ENCODE results near the gene TSSK2. TPM values are rescaled to one million over a fixed set of nuclear protein-coding genes. Genes with fewer than 3 reads are reported as not detected.

The TSSK2 gene
- total and polyA plus RNA-seq, 2 experiments from 2014 or later: not detected

DNA sequence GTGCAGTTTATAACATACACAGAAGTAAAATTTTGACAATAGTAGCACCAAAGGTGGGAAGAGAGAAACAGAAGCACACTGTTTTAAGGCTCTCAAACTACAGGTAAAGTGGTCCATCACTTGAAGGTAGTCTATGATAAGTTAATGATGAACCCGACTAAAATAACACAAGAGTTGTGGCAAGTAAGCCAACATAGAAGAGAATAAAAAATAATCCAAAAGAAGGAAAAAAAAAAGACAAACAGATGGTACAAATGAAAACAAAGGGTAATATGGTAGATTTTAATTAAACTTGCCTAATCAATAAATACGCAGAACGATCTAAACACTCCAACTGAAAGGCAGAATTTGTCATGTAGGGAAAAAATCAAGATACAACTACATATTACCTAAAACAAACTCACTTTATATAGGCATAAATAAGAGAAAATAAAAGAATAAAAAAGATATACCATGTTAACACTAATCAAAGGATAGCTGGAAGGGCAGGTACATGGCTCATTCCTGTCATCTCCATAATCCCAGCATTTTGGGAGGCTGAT is 40.5 kb upstream of the TSSK2 start (continued):
- TF ChIP-seq, protein P1, sequence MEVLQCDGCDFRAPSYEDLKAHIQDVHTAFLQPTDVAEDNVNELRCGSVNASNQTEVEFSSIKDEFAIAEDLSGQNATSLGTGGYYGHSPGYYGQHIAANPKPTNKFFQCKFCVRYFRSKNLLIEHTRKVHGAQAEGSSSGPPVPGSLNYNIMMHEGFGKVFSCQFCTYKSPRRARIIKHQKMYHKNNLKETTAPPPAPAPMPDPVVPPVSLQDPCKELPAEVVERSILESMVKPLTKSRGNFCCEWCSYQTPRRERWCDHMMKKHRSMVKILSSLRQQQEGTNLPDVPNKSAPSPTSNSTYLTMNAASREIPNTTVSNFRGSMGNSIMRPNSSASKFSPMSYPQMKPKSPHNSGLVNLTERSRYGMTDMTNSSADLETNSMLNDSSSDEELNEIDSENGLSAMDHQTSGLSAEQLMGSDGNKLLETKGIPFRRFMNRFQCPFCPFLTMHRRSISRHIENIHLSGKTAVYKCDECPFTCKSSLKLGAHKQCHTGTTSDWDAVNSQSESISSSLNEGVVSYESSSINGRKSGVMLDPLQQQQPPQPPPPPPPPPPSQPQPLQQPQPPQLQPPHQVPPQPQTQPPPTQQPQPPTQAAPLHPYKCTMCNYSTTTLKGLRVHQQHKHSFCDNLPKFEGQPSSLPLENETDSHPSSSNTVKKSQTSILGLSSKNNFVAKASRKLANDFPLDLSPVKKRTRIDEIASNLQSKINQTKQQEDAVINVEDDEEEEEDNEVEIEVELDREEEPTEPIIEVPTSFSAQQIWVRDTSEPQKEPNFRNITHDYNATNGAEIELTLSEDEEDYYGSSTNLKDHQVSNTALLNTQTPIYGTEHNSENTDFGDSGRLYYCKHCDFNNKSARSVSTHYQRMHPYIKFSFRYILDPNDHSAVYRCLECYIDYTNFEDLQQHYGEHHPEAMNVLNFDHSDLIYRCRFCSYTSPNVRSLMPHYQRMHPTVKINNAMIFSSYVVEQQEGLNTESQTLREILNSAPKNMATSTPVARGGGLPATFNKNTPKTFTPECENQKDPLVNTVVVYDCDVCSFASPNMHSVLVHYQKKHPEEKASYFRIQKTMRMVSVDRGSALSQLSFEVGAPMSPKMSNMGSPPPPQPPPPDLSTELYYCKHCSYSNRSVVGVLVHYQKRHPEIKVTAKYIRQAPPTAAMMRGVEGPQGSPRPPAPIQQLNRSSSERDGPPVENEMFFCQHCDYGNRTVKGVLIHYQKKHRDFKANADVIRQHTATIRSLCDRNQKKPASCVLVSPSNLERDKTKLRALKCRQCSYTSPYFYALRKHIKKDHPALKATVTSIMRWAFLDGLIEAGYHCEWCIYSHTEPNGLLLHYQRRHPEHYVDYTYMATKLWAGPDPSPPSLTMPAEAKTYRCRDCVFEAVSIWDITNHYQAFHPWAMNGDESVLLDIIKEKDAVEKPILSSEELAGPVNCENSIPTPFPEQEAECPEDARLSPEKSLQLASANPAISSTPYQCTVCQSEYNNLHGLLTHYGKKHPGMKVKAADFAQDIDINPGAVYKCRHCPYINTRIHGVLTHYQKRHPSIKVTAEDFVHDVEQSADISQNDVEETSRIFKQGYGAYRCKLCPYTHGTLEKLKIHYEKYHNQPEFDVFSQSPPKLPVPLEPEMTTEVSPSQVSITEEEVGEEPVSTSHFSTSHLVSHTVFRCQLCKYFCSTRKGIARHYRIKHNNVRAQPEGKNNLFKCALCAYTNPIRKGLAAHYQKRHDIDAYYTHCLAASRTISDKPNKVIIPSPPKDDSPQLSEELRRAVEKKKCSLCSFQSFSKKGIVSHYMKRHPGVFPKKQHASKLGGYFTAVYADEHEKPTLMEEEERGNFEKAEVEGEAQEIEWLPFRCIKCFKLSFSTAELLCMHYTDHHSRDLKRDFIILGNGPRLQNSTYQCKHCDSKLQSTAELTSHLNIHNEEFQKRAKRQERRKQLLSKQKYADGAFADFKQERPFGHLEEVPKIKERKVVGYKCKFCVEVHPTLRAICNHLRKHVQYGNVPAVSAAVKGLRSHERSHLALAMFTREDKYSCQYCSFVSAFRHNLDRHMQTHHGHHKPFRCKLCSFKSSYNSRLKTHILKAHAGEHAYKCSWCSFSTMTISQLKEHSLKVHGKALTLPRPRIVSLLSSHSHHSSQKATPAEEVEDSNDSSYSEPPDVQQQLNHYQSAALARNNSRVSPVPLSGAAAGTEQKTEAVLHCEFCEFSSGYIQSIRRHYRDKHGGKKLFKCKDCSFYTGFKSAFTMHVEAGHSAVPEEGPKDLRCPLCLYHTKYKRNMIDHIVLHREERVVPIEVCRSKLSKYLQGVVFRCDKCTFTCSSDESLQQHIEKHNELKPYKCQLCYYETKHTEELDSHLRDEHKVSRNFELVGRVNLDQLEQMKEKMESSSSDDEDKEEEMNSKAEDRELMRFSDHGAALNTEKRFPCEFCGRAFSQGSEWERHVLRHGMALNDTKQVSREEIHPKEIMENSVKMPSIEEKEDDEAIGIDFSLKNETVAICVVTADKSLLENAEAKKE (CRISPR knock-in tag; IDR thresholded peaks at IDR 0.05): no peak
- TF ChIP-seq EZH2phosphoT487 (IDR thresholded peaks at IDR 0.05; ENCODE audit: unreplicated experiment): no peak
- TF ChIP-seq EZH2 (IDR thresholded peaks at IDR 0.05; ENCODE audit: low read depth, unreplicated experiment): no peak

DNA sequence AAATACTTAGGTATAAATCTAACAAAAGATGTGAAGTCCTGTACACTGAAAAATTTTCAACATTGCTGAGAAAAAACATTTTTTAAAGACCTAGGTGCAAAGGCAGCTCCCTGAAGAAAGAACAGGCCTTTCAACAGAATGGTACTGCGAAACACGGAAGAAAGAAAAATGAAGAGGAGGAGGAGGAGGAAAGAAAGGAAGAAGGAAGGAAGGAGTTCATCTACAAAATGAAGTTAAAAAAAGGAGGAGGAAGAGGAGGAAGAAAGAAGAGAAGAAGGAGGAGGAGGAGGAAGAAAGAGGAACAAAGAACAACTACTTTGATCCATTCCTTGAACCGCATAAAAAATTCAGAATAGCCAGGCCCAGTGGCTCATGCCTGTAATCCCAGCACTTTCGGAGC is 38.4 kb upstream of the TSSK2 start:
- Mint-ChIP-seq H3K4me1 (peaks cover 2% of the 10 kb centered on the region; the same call in 1 of the 3 replicates), H3K9me3 (no peaks in the 10 kb centered on the region), H3K27me3 (ENCODE audit: insufficient read depth, low read depth, poor library complexity) (peaks cover 1% of the 10 kb centered on the region), H3K36me3 (ENCODE audit: low read depth) (peaks cover 4% of the 10 kb centered on the region; the same call in 2 of the 3 replicates), H3K4me3 (no peak overlapping the region), H3K27ac (no peak overlapping the region; the same call in 1 of the 2 replicates)
- Histone ChIP-seq H4K20me1 (replicated peaks; ENCODE audit: insufficient read depth) (peaks cover 29% of the 10 kb centered on the region), H2AFZ (no peak overlapping the region), H3K27ac (ENCODE audit: low read depth) (no peak overlapping the region), H3K9me2 (ENCODE audit: insufficient read depth) (no peaks in the 10 kb centered on the region), H3K27me3 (ENCODE audit: insufficient read depth) (no peaks in the 10 kb centered on the region), H3K4me1 (ENCODE audit: insufficient read depth) (no peaks in the 10 kb centered on the region), H3K4me3 (no peak overlapping the region), H3K79me2 (replicated peaks; ENCODE audit: insufficient read depth) (peaks cover 75% of the 10 kb centered on the region), H3K36me3 (ENCODE audit: insufficient read depth) (no peaks in the 10 kb centered on the region), H3K4me2 (no peak overlapping the region), H3F3A (replicated peaks; ENCODE audit: low read depth) (no peaks in the 10 kb centered on the region)
- ATAC-seq: no peak
- no peak for DNase-seq (ENCODE audit: low spot score)
- TF ChIP-seq, protein P2, sequence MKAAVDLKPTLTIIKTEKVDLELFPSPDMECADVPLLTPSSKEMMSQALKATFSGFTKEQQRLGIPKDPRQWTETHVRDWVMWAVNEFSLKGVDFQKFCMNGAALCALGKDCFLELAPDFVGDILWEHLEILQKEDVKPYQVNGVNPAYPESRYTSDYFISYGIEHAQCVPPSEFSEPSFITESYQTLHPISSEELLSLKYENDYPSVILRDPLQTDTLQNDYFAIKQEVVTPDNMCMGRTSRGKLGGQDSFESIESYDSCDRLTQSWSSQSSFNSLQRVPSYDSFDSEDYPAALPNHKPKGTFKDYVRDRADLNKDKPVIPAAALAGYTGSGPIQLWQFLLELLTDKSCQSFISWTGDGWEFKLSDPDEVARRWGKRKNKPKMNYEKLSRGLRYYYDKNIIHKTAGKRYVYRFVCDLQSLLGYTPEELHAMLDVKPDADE (IDR thresholded peaks at IDR 0.05): no peak
- no peak for TF ChIP-seq EZH2 (IDR thresholded peaks at IDR 0.05; ENCODE audit: low read depth, unreplicated experiment)
- no peak for TF ChIP-seq EZH2phosphoT487 (IDR thresholded peaks at IDR 0.05; ENCODE audit: unreplicated experiment)
- TF ChIP-seq NANOG (IDR thresholded peaks at IDR 0.05; ENCODE audit: borderline replicate concordance): no peak
- TF ChIP-seq ZNF114 (CRISPR knock-in tag; IDR thresholded peaks at IDR 0.05): no peak
- TF ChIP-seq, protein P3, sequence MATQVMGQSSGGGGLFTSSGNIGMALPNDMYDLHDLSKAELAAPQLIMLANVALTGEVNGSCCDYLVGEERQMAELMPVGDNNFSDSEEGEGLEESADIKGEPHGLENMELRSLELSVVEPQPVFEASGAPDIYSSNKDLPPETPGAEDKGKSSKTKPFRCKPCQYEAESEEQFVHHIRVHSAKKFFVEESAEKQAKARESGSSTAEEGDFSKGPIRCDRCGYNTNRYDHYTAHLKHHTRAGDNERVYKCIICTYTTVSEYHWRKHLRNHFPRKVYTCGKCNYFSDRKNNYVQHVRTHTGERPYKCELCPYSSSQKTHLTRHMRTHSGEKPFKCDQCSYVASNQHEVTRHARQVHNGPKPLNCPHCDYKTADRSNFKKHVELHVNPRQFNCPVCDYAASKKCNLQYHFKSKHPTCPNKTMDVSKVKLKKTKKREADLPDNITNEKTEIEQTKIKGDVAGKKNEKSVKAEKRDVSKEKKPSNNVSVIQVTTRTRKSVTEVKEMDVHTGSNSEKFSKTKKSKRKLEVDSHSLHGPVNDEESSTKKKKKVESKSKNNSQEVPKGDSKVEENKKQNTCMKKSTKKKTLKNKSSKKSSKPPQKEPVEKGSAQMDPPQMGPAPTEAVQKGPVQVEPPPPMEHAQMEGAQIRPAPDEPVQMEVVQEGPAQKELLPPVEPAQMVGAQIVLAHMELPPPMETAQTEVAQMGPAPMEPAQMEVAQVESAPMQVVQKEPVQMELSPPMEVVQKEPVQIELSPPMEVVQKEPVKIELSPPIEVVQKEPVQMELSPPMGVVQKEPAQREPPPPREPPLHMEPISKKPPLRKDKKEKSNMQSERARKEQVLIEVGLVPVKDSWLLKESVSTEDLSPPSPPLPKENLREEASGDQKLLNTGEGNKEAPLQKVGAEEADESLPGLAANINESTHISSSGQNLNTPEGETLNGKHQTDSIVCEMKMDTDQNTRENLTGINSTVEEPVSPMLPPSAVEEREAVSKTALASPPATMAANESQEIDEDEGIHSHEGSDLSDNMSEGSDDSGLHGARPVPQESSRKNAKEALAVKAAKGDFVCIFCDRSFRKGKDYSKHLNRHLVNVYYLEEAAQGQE (IDR thresholded peaks at IDR 0.05; ENCODE audit: unreplicated experiment): no peak

Data from GM23338 (cell line).